RKO (cell line): ENCODE data around the gene NCAN.

Experiments used
- DNase-seq: peaks from one replicate; pipeline ENCODE4 v3.0.0-alpha.2; 2016; ENCODE audit warnings: low spot score

NCAN gene

DNA sequence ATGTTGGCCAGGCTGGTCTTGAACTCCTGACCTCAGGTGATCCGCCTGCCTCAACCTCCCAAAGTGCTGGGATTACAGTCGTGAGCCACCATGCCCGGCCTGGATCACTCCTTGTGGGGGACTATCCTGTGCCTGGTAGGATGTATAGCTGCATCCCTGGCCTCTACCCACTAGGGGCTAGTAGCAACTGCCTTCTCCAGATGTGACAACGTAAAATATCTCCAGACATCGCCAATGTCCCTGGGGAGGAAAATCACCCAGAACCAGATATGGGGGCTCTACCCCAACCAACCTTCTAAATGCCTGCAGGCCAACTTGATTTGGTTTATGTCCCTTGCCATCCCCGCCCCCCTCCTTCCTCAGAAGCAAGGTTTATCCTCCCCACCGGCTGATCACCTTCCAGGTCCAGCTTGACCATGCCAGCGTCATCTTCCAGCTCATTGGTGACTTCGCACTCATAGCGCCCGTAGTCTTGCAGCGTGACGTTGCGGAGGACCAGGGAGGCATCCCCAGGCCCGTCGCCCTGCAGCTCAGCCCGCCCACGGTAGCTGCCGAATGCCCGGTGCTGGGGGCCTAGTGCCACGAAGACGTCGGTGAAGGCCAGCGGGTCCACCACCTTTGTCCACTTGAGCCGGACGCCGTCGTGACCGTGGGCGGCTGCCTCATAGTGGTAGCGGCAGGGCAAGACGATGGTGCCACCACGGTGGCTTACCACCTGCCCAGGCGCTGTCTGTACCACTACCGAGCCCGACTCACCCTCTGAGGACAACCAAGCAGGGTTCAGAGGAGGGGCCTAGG, 48.9 kb downstream of the NCAN start:
- no peak for DNase-seq

DNA sequence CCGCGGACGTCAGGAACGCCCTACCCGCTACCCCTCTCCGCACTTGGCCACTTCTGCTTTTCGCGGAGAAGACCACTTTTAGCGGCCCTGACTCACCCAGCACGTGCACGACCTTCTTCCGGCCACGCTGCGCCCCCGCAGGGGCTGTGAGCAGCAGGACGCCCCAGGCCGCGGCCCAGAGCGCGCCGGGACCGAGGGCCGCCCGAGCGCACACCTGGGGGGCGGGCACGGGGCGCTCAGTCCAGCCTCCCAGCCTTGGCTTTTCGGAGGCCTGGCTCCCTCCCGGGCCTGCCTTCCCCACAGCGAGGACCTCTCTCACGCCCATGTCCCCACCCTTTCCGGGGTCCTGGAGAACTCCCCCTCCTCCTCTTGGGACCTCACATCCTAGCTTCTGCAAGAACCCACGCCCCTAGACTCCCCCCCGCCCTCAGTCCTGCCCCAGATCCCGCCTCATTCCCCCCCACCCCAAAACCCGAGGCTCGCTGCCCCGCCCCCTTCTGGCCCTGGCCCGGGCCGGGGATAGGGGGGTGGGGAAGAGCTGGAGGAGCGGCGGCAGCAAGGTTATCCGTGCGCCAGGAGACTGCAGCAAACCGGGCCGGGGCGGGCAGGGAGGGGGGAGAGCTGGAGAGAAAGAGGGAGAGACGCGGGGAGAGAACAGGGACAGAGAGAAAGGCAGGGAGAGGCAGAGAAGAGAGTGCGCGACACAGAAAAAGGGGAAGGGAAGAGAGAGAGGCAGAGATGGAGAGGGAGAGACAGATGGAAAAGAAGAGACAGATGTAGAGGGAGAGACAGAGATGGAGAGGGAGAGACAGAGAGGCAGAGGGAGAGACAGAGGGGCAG, 49.8 kb downstream of the NCAN start:
- no peak for DNase-seq

DNA sequence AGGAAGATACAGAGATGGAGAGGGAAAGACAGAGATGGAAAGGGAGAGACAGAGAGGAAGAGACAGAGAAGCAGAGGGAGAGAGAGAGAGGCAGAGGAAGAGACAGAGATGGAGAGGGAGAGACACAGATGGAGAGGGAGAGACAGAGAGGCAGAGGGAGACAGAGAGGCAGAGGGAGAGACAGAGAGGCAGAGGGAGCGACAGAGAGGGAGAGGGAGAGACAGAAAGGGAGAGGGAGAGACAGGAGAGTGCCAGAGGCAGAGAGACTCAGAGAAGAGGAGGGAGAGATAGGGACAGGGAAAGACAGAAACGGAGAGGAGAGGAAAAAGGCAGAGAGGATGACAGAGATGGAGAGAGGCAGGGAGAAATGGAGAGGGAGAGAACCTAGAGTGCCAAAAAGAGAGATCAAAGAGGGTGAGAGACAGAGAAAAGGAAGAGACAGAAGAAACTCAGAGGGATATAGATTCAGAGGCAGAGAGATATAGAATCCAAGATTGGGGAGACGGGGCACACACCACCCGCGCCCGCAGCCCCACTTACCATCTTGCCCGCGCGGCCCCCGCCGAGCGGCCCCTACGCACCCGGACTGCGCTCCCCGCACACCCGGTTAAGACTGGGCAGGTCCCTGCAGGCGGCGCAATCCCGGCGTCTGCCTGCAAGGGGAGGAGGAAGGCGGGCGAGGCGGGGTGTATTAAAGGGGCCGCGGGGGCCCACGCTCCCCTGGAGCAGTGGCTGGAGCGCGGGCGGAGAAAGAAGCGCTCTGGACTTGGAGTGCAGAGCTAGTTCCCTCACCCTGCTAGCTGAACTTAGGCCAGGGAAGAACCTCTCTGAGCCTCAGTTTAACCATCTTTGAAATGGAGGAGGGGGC, 50.7 kb downstream of the NCAN start:
- DNase-seq, result no peak

DNA sequence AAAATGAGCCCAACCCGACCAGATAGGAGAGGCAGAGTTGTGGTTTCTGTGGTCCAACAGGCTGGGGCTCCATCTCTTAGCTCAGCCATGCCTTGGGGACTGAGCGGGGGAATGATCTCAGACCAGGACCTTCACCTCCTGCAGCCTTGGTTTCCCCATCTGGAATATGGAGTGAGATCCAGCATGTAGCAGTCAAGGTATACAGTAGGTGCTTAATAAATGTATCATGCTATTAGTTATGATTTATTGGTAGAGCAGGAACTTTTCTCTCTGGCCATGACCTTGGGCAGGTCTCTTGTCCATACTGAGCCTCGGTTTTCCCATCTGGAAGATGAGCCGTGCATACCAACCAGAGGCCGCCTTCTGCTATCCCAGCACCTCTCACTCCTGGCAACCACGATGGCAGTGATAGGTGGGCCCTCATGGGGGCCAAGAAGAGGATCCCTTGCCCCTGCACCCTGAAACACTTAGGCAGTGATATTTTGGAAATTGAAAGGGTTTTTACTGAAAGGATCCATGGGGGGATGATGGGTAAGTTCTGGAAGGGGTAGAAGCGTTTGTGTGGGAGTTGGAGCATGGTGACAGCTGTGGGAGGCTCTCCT, 52.2 kb downstream of the NCAN start:
- no peak for DNase-seq

DNA sequence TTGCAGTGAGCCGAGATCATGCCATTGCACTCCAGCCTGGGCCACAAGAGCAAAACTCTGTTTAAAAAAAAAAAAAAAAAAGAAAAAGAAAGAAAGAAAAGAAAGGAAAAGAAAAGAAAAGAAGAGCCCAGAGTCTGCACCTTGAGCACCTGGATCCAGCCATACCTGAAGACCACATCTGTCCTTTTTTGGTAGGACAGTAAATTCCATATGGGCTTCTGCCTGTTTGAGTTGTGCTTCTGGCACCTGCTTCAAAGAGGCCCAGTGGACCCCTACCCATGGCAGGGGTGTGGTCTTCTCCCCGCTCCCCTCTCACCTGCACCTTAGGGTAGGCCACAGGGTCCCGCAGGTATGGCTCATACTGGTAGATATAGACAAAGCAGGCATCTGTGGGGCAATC, 55.5 kb downstream of the NCAN start:
- no peak for DNase-seq

DNA sequence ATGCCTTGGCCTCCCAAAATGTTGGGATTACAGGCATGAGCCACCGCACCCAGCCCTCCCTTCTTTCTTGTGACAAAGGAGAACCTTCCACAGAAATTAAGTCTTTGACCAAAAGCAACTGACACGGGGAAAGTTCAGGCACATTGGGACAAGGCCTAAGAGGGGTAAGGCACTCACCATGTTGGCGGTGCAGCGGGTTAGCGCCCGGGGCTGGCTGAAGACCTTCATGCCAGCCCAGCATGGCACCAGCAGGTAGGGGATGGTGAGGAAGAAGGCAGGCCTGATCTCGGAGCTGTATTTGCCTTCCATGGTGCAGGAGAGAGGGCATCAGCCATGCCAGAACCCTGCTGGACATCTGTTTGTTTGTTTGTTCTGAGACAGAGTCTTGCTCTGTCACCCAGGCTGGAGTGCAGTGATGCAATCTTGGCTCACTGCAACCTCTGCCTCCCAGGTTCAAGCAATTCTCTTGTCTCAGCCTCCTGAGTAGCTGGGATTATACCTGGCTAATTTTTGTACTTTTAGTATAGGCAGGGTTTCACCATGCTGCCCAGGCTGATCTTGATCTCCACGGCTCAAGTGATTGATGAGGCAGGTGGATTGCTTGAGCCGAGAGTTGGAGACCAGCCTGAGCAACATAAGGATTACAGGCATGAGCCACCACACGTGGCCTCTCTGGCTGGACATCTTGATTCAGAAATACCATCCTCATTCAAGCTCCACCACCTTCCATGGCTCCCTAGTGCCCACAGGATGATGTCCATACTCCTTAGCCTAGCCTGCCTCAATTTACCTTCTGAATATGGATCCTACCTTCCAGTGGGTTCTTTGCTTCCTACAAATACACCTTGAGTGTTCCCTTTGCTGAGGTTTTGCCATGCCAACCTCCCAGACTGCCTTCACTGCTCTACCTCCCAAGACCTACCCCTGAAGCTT, 57.0 kb downstream of the NCAN start:
- DNase-seq, result no peak

DNA sequence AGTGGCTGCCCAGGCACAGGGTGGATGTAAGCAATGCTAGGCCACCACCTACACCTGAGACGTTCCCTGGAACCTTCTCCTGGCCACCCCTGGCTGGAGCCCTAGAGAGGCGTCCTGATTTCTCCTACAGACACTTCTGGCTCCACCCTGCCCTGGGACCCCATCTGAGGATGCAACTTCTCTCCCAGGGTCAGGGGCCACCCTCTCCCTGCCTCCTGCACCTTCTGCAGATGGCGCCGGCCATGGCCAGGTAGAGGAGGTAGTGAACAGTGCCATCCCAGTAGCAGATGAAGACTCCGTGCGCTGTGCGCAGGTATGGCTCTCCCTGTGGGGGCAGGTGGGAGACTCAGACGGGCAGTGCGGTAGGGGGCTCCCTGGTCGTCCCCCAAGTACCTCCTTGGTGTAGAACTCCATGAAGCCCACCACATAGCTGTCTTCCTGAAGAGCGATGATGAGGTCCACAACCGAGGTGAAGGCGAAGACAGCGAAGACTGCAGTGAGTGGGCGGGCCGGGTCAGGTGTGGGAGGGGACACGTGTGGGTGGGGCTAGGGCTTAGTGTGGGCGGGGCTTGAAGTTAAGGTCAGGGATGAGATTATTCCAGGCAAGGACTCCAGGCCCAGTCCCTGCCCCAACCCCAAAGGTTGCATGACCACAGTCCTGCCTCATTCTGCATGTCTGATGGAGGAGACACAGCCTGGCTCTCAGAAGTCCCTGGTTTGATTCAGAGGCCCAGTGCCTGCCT, 58.4 kb downstream of the NCAN start:
- DNase-seq, result no peak

DNA sequence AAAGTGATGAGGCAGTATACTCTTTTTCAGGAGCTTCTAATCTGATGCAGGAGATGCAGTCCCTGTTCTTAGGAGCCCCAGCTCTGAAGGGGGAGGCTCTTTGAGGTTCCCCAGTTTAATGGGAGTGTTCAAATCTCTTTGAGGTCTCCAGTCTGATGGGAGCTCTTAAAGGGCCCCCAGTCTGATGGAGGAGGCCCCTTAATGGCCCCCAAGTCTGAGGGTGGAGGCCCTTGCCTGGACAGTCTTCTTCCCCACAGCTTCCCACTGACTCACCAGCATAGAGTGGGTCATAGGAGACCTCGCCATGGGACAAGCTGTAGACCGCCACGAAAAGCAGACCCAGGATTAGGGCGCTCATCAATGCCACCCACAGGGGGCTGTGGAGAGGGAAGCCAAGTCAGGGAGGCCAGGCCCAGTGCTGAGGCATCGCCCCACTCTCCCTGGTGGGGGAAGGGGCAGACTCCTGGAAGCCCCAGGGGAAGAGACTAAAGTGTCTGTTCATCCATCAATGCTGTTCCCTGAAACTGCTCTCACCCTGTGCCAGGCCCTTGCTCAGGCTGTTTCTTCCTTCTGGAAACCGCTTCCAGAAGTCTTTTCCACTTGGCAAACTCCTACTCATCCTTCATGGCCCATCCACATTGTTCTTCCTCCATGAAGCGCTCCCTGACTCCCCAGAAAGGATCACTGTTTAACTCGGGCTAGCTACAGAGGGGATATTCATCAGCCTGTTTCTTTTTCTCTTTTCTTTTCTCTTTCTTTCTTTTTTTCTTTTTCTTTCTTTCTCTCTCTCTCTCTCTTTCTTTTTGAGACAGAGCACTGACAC, 59.2 kb downstream of the NCAN start:
- no peak for DNase-seq

DNA sequence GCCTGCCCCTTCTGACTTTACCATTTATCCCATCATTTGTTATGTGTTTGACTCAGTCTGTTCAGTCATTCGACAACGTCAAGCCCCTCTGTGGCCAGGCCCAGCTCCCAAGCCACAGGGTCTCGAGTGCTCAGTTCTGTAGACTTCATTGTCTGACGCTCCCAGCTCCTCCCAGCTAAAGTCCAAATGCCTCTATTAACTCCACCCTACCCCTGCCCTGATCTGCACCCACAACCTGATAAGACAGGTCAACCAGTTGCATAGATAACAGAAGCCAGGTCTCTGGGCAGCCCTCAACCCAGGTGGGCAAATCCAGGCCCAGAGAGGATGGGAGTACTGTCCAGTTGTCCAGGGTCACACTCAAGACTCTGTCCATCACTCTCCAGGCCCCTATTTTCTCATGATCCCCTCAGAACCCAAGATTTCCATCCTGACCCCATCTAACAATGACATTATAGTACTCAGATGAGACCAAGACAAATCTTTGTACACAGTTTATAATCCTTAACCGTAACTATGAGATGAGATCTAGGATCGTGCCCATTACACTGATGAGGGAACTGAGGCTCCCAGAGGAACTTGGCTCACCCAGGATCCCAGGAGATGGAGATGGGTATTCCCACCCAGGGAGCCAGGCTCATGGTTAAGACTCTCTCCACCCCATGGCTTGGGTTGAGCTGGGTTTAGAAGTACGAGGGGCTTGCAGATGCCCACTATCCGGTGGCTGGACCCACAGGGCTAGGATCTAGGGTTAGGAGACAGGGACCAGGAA, 60.3 kb downstream of the NCAN start:
- DNase-seq, result no peak

DNA sequence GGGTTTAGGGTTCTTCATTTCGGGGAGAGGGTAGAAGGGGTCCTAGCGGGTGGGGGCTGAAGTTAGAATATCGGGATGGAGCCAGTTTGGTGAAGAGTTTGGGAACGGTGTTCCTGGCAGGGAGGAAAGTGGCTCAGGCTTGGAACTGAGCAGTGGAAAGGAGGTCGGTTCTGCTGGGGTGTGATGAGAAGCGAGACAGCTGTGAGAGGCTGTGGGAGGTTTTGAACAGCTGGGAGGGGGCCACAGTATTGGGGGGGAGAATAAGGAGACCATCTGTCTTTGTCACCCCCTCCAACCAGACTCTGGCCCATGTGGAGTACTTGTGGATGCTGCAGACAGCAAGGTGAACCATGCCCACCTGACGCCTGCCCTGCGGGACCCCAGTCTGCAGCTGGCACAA, 62.4 kb downstream of the NCAN start:
- no peak for DNase-seq

DNA sequence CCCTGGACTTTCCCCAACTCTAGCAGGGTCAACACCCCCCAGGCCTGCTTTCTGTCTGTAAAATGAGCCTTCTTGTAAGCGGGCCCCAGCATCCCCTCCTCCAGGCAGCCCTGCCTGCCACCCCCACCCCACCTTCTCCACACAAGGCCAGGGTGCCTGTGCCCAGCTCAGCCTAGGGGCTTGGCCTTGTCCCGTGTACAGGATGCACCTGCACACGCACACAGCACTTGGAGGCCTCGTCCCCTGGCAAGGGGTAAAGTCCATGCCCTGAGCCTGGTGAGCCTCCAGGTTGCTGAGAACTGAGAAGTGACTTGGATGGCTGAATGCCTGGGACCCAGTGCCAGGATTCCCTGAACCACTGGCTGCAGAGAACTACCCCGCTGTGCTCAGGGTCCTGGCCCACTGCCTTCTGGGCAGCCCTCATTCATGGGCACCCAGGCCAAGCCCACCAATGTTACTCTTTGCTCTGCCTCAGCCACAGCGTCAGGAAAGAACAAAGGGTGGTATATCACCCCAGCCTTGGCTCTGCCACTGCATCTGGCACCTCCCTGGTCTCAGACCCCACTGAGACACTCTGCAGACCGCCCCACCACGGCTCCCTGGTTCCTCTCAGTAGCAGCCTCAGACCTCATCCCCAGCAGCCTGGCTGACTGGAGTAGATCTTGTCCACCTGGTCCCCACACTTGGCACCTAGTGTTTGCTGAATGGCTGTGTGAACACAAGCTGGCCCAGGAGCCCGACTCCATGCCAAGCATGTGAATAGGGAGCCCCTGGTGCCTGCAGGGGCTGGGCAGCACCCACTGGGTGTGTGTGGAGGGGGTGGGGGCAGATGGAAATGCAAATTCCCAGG, 63.2 kb downstream of the NCAN start:
- no peak for DNase-seq

DNA sequence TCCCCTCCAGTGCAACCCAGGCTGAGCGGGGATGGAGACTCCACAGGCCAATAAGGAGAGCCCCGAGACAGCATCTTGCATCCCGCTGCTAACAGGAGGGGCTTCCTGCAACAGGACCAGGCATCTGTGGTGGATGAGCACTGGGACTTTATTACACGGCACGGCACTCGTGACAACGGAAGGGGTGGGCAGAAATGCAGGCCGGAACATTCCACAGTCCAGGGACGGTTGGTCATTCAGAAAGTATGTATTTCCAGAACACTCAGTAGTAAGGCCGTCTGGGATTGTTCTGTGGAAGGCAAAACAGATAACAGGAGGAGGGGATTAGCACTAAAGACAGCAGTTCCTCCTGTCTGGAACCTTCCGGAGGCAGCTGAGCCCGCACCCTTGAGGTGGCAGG, 64.6 kb downstream of the NCAN start:
- no peak for DNase-seq

DNA sequence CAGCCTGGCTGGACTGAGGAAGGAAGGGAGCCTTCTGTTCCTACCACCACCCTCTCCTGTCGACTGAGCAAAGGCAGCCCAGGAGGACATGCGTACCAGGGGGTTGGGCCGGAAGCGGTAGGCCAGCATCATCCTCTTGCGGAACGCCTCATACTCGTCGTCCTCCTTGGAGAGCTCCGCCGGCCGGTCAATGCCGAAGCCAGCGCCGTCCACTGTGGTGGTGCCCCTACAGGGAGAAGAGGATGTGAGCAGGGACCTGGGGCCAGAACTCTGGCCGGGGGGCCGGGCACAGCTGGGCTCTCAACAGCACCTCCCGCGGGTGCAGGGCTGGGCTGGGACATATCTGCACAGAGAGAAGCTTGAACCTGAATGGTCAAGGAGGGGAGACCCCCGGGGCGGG, 65.1 kb downstream of the NCAN start:
- DNase-seq, result no peak

DNA sequence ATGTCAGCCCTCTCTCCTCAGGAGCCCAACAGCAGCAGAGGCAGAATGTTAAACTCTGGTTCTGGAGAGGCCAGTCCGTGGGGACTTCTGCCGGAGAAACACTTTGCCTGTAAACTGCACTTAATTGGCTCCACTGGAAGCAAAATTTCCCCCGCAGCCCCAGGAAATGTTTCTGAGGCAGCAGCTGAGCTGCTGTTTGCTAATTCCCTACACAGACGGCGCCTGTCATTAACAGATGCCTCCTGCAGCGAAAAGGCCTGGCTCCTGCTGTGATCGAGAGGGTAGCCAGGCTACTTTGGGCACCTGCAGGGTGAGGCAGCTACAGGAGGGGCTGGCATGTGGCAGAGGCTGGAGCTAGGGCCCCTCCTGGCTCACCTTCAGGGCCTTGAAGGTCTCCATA, 66.6 kb downstream of the NCAN start:
- DNase-seq, result no peak

DNA sequence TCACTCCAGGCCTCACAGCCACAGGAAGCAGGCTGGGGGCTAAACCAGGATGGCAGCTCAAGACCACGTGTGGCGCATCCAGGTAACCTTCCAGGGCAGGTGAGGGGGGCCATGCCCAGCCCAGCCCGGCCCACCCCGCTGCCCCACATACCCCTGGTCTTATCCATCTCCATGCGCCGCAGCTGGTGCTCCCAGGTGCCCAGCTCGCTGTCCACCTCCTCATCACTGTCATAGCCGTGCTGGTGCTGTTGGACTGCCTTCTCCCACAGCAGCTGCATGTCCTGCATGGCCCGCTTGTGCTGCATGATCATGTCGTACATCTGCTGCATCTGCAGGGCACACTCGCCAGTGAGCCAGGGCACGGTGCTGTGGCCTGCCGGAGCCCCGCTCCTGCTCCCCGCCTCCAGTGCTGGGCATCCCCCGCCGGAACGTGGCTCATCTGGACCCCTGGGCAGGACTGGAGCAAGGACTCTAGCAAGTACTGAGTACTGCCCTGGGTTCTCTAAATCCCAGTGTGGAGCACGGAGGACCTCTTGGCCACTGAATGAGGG, 67.4 kb downstream of the NCAN start:
- DNase-seq, result no peak

DNA sequence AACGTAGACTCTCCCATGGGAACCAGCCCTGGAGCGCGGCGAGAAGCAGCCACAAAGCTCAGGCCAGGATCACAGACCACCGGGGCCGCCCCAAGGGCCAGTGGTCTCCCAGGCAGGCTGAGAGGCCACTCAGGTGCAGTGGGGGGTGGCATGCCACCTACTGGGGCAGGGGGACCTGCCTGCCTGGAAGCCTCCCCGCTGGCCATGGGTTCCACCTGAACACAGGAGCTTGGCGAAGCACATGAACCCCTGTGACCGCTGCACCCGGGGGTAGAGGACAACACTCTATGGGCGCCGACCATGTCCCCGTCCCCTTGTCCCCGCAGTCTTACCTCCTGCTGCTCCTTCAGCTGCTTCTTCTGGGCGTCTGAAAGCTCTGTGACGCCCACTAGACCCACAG, 68.1 kb downstream of the NCAN start:
- no peak for DNase-seq

DNA sequence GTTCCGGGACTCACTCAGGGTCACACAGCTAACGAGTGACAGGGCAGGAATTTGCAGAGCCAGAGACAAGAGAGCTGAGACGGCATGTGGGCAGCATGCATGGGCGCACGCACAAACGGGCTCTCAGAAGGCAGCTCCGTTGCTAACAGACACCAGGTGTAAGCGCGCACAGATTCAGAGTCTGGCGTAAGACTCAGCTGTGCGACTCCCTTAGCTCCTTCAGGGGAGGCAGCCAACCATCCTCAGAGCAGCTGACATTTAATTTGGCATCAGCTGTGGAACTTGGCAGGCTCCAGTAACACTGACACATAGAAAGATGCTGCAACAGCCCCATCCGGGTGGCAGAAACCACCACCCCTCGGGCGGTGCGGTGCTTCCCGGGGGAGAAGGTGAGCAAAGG, 68.8 kb downstream of the NCAN start:
- no peak for DNase-seq
